Measurements from ENCODE around the gene WIPI1. TPM values are rescaled to one million over a fixed set of nuclear protein-coding genes. Genes with fewer than 3 reads are reported as not detected.

WIPI1 gene
- total and polyA plus RNA-seq, 2 of the 13 experiments (the other 11 are each of a cell fraction or from before 2014, with no cell fraction given), result 29.4 to 141 TPM

- no TSS peak for BruUV-seq (replicated peaks)
- TF ChIP-seq SNRNP70 (IDR thresholded peaks at IDR 0.05; ENCODE audit: low read depth, low read length) (no peak), PPARG (CRISPR knock-in tag; conservative IDR thresholded peaks at IDR 0.05) (0 out of 2 replicates have a peak, but pooled peaks have one; percentile 20), ZNF790 (CRISPR knock-in tag; IDR thresholded peaks at IDR 0.05; ENCODE audit: borderline replicate concordance) (no peak), MATR3 (CRISPR knock-in tag; IDR thresholded peaks at IDR 0.05) (no peak), ZNF335 (CRISPR knock-in tag; IDR thresholded peaks at IDR 0.05) (0 out of 2 replicates have a peak, but pooled peaks have one; percentile 9)
- 88% methylated on average over 1 of the region's 1 CpG for WGBS (ENCODE audit: low lambda C conversion rate)
- no peak for ATAC-seq
- H3K9me3 ChIP-seq (ENCODE audit: low read length), result no peaks in the 10 kb centered on the region
- DNase-seq (ENCODE audit: low spot score), result no peak
- no peak overlapping the region for H2AFZ ChIP-seq (ENCODE audit: low read length)
- in situ Hi-C loops (cut with HindIII; ENCODE audit: extremely low pct_ligation_motif_present, low pct_unique_long_range_greater_than_20kb), result no loop called here
- H3K4me2 ChIP-seq (ENCODE audit: low read depth, low read length), result peak overlapping the region; percentile 57
- no peaks in the 10 kb centered on the region for H3K79me2 ChIP-seq (ENCODE audit: insufficient read depth, low read length)
- H3K4me1 ChIP-seq (ENCODE audit: insufficient read depth, low read length), result peaks cover 100% of the 10 kb centered on the region
- POLR2A ChIA-PET, result interaction anchor here (1.3 to 3.9 kb wide), 7 partner anchors 8 to 93 kb away, joined by 5 to 41 read pairs (median 15); partner anchors contain the start of genes ARSG, SLC16A6 and WIPI1
- H4K20me1 ChIP-seq (ENCODE audit: insufficient read depth, low read length), result no peaks in the 10 kb centered on the region
- peak overlapping the region; percentile 70 for H3K9ac ChIP-seq (ENCODE audit: insufficient read depth, low read depth, low read length)
- CTCF ChIA-PET (ENCODE audit: low intra/inter-chr PET ratio, low total read pairs), result no interaction called here
- intact Hi-C loops (cut with micrococcal nuclease; ENCODE audit: unreplicated experiment), result no loop called here
- FAIRE-seq, result no peak
- H3K27ac ChIP-seq (ENCODE audit: extremely low read length, insufficient read depth, low read length), result peak overlapping the region; percentile 97
- H3K27me3 ChIP-seq (ENCODE audit: control insufficient read depth in 1 of 2, insufficient read depth in 2 of 2, low read length in 2 of 2), result no peaks in the 10 kb centered on the region
- no peak overlapping the region for H3K4me3 ChIP-seq (replicated peaks in 1 of 3; ENCODE audit: insufficient read depth in 1 of 3, low read depth in 2 of 3, low read length in 3 of 3)
- no peaks in the 10 kb centered on the region for H3K36me3 ChIP-seq (replicated peaks in 1 of 2; ENCODE audit: control insufficient read depth in 1 of 2, insufficient read depth in 2 of 2, low read length in 2 of 2)
These were observed 72.8 kb downstream of the WIPI1 start for GRCh38 chr17:68384471-68384870.

- ATAC-seq (peak; percentile 74), DNase-seq (ENCODE audit: low spot score) (peak; percentile 99), FAIRE-seq (peak; percentile 89)
- H3K4me1 ChIP-seq (ENCODE audit: insufficient read depth, low read length), result peaks cover 100% of the 10 kb centered on the region
- in situ Hi-C loops (cut with HindIII; ENCODE audit: extremely low pct_ligation_motif_present, low pct_unique_long_range_greater_than_20kb) (no loop called here), intact Hi-C loops (cut with micrococcal nuclease; ENCODE audit: unreplicated experiment) (no loop called here)
- no peaks in the 10 kb centered on the region for H3K79me2 ChIP-seq (ENCODE audit: insufficient read depth, low read length)
- peak overlapping the region; percentile 57 for H3K4me2 ChIP-seq (ENCODE audit: low read depth, low read length)
- H3K4me3 ChIP-seq (replicated peaks in 1 of 3; ENCODE audit: insufficient read depth in 1 of 3, low read depth in 2 of 3, low read length in 3 of 3), result no peak overlapping the region
- 3% methylated on average over 14 of the region's 16 CpGs for WGBS (ENCODE audit: low lambda C conversion rate)
- no peak overlapping the region for H2AFZ ChIP-seq (ENCODE audit: low read length)
- no peaks in the 10 kb centered on the region for H4K20me1 ChIP-seq (ENCODE audit: insufficient read depth, low read length)
- POLR2A ChIA-PET, result interaction anchor here (0.6 to 3.9 kb wide), 30 partner anchors 9 to 437 kb away, joined by 3 to 41 read pairs (median 5); partner anchors contain the start of genes AMZ2, ARSG, KPNA2 and PRKAR1A
- BruUV-seq (replicated peaks), result TSS peak; percentile 66
- CTCF ChIA-PET (ENCODE audit: low intra/inter-chr PET ratio, low total read pairs), result interaction anchor here (1.2 to 1.3 kb wide), 2 partner anchors 15 to 121 kb away, joined by 4 read pairs; no protein-coding TSS in a partner anchor
- H3K27me3 ChIP-seq (ENCODE audit: control insufficient read depth in 1 of 2, insufficient read depth in 2 of 2, low read length in 2 of 2), result no peaks in the 10 kb centered on the region
- no peaks in the 10 kb centered on the region for H3K36me3 ChIP-seq (replicated peaks in 1 of 2; ENCODE audit: control insufficient read depth in 1 of 2, insufficient read depth in 2 of 2, low read length in 2 of 2)
- H3K9me3 ChIP-seq (ENCODE audit: low read length), result no peaks in the 10 kb centered on the region
- peak overlapping the region; percentile 97 for H3K27ac ChIP-seq (ENCODE audit: extremely low read length, insufficient read depth, low read length)
- peak overlapping the region; percentile 70 for H3K9ac ChIP-seq (ENCODE audit: insufficient read depth, low read depth, low read length)
- no peak for TF ChIP-seq RBM39 (IDR thresholded peaks at IDR 0.05; ENCODE audit: low read depth, low read length, poor library complexity, severe bottlenecking)
- TF ChIP-seq BCL6 (CRISPR knock-in tag; IDR thresholded peaks at IDR 0.05), result peak; percentile 87
- no peak; the same call in 1 of the 2 replicates for TF ChIP-seq ZNF616 (CRISPR knock-in tag; IDR thresholded peaks at IDR 0.05; ENCODE audit: low read depth)
- TF ChIP-seq ZNF180 (CRISPR knock-in tag; IDR thresholded peaks at IDR 0.05; ENCODE audit: borderline replicate concordance, low read depth), result no peak
- no peak for TF ChIP-seq U2AF1 (optimal IDR thresholded peaks at IDR 0.05; ENCODE audit: low read depth, low read length)
- no peak for TF ChIP-seq ZNF790 (CRISPR knock-in tag; IDR thresholded peaks at IDR 0.05; ENCODE audit: borderline replicate concordance)
- peak; percentile 97 for TF ChIP-seq FOXP4 (CRISPR knock-in tag; IDR thresholded peaks at IDR 0.05)
- TF ChIP-seq RORA (CRISPR knock-in tag; IDR thresholded peaks at IDR 0.05), result no peak
- peak; percentile 73 for TF ChIP-seq ZNF331 (CRISPR knock-in tag; IDR thresholded peaks at IDR 0.05)
- no peak for TF ChIP-seq E2F5 (CRISPR knock-in tag; conservative IDR thresholded peaks at IDR 0.05)
These were observed 73.6 kb downstream of the WIPI1 start for GRCh38 chr17:68383443-68384321.

Measured in HepG2 (cell line).